ENCODE data around the gene BTBD3.

- TF ChIP-seq, protein P1, sequence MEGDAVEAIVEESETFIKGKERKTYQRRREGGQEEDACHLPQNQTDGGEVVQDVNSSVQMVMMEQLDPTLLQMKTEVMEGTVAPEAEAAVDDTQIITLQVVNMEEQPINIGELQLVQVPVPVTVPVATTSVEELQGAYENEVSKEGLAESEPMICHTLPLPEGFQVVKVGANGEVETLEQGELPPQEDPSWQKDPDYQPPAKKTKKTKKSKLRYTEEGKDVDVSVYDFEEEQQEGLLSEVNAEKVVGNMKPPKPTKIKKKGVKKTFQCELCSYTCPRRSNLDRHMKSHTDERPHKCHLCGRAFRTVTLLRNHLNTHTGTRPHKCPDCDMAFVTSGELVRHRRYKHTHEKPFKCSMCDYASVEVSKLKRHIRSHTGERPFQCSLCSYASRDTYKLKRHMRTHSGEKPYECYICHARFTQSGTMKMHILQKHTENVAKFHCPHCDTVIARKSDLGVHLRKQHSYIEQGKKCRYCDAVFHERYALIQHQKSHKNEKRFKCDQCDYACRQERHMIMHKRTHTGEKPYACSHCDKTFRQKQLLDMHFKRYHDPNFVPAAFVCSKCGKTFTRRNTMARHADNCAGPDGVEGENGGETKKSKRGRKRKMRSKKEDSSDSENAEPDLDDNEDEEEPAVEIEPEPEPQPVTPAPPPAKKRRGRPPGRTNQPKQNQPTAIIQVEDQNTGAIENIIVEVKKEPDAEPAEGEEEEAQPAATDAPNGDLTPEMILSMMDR (IDR thresholded peaks at IDR 0.05): no peak
- TF ChIP-seq ZFX (IDR thresholded peaks at IDR 0.05; ENCODE audit: borderline replicate concordance): no peak
These were observed 19.5 kb downstream of the BTBD3 start for GRCh38 chr20:11937230-11937629.

Measured in 22Rv1 (cell line).